SU-DHL-6 (cell line): ENCODE data around the gene OSBPL9.
"Not testable (repeated sequence)": the region's sequence is repeated elsewhere in the genome, so short reads cannot be mapped to it uniquely, and the experiment has no call there.

ENCODE experiments used
- CTCF ChIP-seq: fragments of 200-600 bp; sonication (generic); IDR thresholded peaks from one replicate; pipeline ENCODE4 v1.5.1; 2017; ENCODE audit warnings: antibody characterized with exemption, mild to moderate bottlenecking, low read length, moderate library complexity; ENCODE audit not compliant: insufficient read depth, poor library complexity, severe bottlenecking
- EZH2phosphoT487 ChIP-seq: fragments of 200-600 bp; sonication (generic), shearing (Covaris generic); conservative IDR thresholded peaks from 2 replicates; pipeline ENCODE4 v1.6.1; 2018; ENCODE audit warnings: mild to moderate bottlenecking, antibody characterized with exemption, low read length, moderate library complexity, mixed read lengths

DNA sequence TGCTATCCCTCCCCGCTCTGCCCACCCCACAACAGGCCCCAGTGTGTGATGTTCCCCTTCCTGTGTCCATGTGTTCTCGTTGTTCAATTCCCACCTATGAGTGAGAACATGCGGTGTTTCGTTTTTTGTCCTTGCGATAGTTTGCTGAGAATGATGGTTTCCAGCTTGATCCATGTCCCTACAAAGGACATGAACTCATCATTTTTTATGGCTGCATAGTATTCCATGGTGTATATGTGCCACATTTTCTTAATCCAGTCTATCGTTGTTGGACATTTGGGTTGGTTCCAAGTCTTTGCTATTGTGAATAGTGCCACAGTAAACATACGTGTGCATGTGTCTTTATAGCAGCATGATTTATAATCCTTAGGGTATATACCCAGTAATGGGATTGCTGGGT, 84.9 kb downstream of the OSBPL9 start:
- not testable (repeated sequence) for TF ChIP-seq CTCF, EZH2phosphoT487
